GM19452 (cell line): ENCODE data around the gene CBL.
"Not testable (repeated sequence)": the region's sequence is repeated elsewhere in the genome, so short reads cannot be mapped to it uniquely, and the experiment has no call there.

ENCODE experiments used
- ATAC-seq: cut with Tn5 transposase; IDR thresholded peaks from one replicate; pipeline ENCODE4 v1.9.1; 2021; ENCODE audit not compliant: unreplicated experiment

CBL gene

GRCh38 chr11:119184399-119184798 is 21.7 kb upstream of the CBL start:
- not testable (repeated sequence) for ATAC-seq

GRCh38 chr11:119185981-119186634 is 20.0 kb upstream of the CBL start:
- no peak for ATAC-seq

GRCh38 chr11:119187123-119187892 is 18.8 kb upstream of the CBL start:
- ATAC-seq, result no peak

- ATAC-seq, result no peak
Observed at GRCh38 chr11:119188067-119188466, 18.1 kb upstream of the CBL start.

GRCh38 chr11:119188887-119189286 is 17.3 kb upstream of the CBL start:
- ATAC-seq, result no peak

- ATAC-seq, result no peak
Observed at GRCh38 chr11:119189393-119189792, 16.7 kb upstream of the CBL start.

- ATAC-seq, result no peak
Observed at GRCh38 chr11:119190531-119190930, 15.6 kb upstream of the CBL start.

- not testable (repeated sequence) for ATAC-seq
Observed at GRCh38 chr11:119191265-119191664, 14.9 kb upstream of the CBL start.

GRCh38 chr11:119192111-119192510 is 14.0 kb upstream of the CBL start:
- no peak for ATAC-seq

GRCh38 chr11:119193001-119193400 is 13.1 kb upstream of the CBL start:
- no peak for ATAC-seq

- no peak for ATAC-seq
Observed at GRCh38 chr11:119193626-119194025, 12.5 kb upstream of the CBL start.

GRCh38 chr11:119194811-119195440 is 11.2 kb upstream of the CBL start:
- no peak for ATAC-seq

- ATAC-seq, result no peak
Observed at GRCh38 chr11:119195680-119196079, 10.5 kb upstream of the CBL start.

- peak; percentile 61 for ATAC-seq
Observed at GRCh38 chr11:119196833-119197483, 9.2 kb upstream of the CBL start.

GRCh38 chr11:119198925-119199324 is 7.2 kb upstream of the CBL start:
- no peak for ATAC-seq

GRCh38 chr11:119201236-119201635 is 4.9 kb upstream of the CBL start:
- ATAC-seq, result not testable (repeated sequence)

GRCh38 chr11:119202554-119202953 is 3.6 kb upstream of the CBL start:
- no peak for ATAC-seq

GRCh38 chr11:119204066-119204465 is 2.1 kb upstream of the CBL start:
- no peak for ATAC-seq

GRCh38 chr11:119205080-119205479 is 1.1 kb upstream of the CBL start:
- ATAC-seq, result no peak

GRCh38 chr11:119206511-119207414 is 624 bp downstream of the CBL start:
- ATAC-seq, result peak; percentile 10
